ENCODE data around the gene MYO16. TPM values are rescaled to one million over a fixed set of nuclear protein-coding genes. Genes with fewer than 3 reads are reported as not detected.

The MYO16 gene
- total RNA-seq, 4 donors from 2014 or later = 0.54 to 3.8 (median 1.5) TPM

DNA sequence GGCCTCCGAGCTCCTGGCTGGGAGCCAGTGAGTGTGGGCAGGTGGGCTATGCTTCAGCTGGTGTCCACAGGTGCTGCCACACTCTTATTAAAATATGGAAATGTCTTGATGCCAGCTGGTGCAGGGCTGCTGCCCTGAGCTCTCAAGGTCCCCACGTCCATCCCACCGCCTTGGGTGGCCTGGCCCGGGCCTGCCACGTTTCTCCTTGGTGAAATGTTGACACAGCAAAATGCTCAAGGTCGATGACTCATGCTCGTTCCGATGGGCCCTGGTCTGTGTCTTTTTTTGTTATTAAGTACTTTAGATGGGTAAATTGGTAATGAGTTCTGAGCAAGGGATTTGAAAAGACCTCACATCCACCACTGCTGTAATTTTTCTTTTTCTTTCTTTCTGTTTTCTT is 524.7 kb downstream of the MYO16 start:
- Histone ChIP-seq H3K9me3 (no peaks in the 10 kb centered on the region), H3K36me3 (no peaks in the 10 kb centered on the region), H3K27me3 (no peaks in the 10 kb centered on the region), H3K27ac (peak overlapping the region; percentile 85 to 94 (median 90)), H3K4me3 (no peak overlapping the region), H3K4me1 (peaks cover 0 to 41% (median 8%) of the 10 kb centered on the region in 3 donors)
- WGBS, 2 donors (ENCODE audit: low coverage in 1 of 2) = 54 to 60% methylated on average over 1 to 6 of the region's 8 CpGs
- no peak for ATAC-seq
- TF ChIP-seq, protein P1, sequence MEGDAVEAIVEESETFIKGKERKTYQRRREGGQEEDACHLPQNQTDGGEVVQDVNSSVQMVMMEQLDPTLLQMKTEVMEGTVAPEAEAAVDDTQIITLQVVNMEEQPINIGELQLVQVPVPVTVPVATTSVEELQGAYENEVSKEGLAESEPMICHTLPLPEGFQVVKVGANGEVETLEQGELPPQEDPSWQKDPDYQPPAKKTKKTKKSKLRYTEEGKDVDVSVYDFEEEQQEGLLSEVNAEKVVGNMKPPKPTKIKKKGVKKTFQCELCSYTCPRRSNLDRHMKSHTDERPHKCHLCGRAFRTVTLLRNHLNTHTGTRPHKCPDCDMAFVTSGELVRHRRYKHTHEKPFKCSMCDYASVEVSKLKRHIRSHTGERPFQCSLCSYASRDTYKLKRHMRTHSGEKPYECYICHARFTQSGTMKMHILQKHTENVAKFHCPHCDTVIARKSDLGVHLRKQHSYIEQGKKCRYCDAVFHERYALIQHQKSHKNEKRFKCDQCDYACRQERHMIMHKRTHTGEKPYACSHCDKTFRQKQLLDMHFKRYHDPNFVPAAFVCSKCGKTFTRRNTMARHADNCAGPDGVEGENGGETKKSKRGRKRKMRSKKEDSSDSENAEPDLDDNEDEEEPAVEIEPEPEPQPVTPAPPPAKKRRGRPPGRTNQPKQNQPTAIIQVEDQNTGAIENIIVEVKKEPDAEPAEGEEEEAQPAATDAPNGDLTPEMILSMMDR (IDR thresholded peaks at IDR 0.05) = no peak
- TF ChIP-seq POLR2AphosphoS5 (IDR thresholded peaks at IDR 0.05) (no peak), POLR2A (IDR thresholded peaks at IDR 0.05) (no peak), EP300 (IDR thresholded peaks at IDR 0.05) (no peak)

DNA sequence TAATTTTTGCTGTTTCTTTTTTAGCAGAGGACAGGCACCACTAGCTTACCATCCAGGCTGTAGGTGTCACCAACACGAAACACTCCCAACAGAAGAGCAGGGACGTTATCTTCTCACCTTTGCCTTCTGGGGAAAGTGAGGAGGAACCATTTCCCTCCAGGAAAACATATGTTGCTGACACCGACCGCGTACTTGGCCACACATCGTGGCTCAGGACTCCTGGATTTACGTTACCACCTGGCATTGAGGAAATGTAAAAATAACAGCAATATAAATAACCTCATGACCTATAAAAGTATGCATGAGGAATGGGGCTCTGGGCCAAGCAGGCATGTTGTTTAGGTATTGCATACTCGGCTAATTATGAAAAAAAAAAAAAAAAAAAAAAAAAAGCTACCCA is 525.1 kb downstream of the MYO16 start:
- TF ChIP-seq POLR2A (IDR thresholded peaks at IDR 0.05) (no peak), POLR2AphosphoS5 (IDR thresholded peaks at IDR 0.05) (no peak), EP300 (IDR thresholded peaks at IDR 0.05) (no peak)
- TF ChIP-seq, protein P1 (IDR thresholded peaks at IDR 0.05) = no peak
- H3K4me3 ChIP-seq = no peak overlapping the region
- WGBS, 2 donors (ENCODE audit: low coverage in 1 of 2) = 17 to 22% methylated on average over 5 to 7 of the region's 8 CpGs
- H3K4me1 ChIP-seq = peaks cover 0 to 41% (median 8%) of the 10 kb centered on the region in 3 donors
- H3K27me3 ChIP-seq = no peaks in the 10 kb centered on the region
- ATAC-seq = no peak
- H3K27ac ChIP-seq = peak overlapping the region; percentile 85 to 94 (median 90)
- H3K9me3 ChIP-seq = no peaks in the 10 kb centered on the region
- H3K36me3 ChIP-seq = no peaks in the 10 kb centered on the region

DNA sequence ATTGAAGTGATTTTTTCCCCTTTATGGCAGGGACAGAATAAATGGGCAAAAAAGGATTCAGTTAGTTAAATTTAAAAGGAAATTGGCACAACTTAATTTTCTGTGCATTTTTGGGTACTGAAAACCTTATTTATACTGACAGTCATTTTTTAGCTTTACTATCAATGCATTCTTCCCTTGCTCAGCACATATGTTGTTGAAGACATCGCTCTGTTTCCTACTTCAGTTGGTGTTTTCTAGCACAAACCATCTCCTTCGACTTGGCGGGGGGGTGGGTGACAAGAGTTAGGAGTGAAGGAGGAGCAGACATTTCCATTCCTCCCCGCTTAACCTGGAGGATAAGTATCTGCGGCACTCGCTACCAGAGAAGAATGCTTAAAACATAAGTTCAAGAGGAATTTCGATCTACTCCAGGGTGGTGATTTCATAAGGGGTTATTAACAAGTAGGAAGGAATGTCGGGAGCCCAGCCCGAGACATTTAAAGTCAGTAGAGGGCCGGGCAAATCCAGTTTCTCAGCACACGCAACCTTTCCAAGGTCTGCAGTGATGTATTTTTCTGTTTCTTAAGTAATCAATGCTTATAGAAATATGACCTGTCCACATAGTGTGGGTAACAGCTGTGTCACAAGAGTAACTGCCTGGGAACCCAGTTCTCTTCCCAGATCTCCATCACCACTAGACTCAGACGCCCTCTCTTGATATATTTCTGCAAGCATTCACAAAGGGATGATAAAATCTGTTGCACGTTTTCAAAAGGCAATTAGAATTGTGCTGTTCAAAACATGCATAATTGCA is 525.8 kb downstream of the MYO16 start:
- Histone ChIP-seq H3K27me3 (no peaks in the 10 kb centered on the region), H3K4me3 (peak overlapping the region in 1 of 2 donors; percentile 11), H3K36me3 (no peaks in the 10 kb centered on the region), H3K9me3 (no peaks in the 10 kb centered on the region), H3K4me1 (peaks cover 0 to 41% (median 8%) of the 10 kb centered on the region in 3 donors), H3K27ac (peak overlapping the region; percentile 85 to 94 (median 90))
- TF ChIP-seq POLR2A (IDR thresholded peaks at IDR 0.05) = no peak
- TF ChIP-seq, protein P1 (IDR thresholded peaks at IDR 0.05) = peak in 2 of 4 experiments; percentile 4 to 11
- TF ChIP-seq POLR2AphosphoS5 (IDR thresholded peaks at IDR 0.05) = peak; percentile 19
- no peak for TF ChIP-seq EP300 (IDR thresholded peaks at IDR 0.05)
- peak; percentile 14 for ATAC-seq
- WGBS, 2 donors (ENCODE audit: low coverage in 1 of 2) = 21 to 42% methylated on average over 7 to 13 of the region's 13 CpGs

DNA sequence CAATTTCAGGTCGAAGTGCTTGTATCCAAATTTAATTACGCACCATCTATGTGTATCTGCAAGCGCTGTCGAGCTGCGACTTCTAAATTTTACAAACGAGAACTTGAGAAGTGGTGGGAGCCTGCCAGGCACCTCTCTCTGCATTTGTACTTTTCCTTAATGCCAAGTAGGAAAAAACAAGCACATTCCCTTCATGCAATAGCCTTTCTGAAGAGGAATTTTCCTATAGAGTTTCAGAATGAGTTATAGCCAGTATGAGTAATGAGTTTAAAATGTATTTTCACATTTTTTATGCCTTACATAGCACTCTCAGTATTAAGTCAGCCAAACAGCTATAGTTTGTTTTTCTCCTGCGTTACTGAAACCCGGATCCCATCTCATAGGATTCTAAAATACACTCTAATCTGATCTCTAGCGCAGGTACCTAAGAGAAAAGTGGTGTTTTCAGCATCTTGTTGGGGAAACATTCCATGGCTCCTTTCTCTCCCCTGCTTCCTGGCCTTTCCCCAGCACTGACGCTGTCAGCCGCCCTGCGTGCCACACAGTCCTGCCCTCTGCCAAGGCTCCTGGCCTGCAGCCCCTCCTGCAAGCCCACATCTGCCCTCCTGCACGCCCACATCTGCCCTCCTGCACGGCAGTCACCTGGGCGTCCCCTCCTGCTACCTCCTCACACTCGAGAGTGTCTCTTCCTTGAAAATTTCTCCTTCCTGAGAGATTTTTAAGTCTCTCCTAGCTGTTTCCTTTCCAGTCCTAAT is 526.9 kb downstream of the MYO16 start:
- TF ChIP-seq, protein P1 (IDR thresholded peaks at IDR 0.05) = no peak
- TF ChIP-seq POLR2AphosphoS5 (IDR thresholded peaks at IDR 0.05) (peak; percentile 71), EP300 (IDR thresholded peaks at IDR 0.05) (no peak)
- peak overlapping the region; percentile 85 to 94 (median 90) for H3K27ac ChIP-seq
- H3K4me3 ChIP-seq = peak overlapping the region; percentile 4 to 16
- WGBS, 2 donors (ENCODE audit: low coverage in 1 of 2) = 16 to 24% methylated on average over 14 to 15 of the region's 16 CpGs
- peak; percentile 74 for ATAC-seq
- no peaks in the 10 kb centered on the region for H3K9me3 ChIP-seq
- peaks cover 0 to 41% (median 8%) of the 10 kb centered on the region in 3 donors for H3K4me1 ChIP-seq
- H3K36me3 ChIP-seq = no peaks in the 10 kb centered on the region
- H3K27me3 ChIP-seq = no peaks in the 10 kb centered on the region

Measured in gastroesophageal sphincter (tissue), 4 donors.